ENCODE results near the gene TMBIM1. TPM values are rescaled to one million over a fixed set of nuclear protein-coding genes. Genes with fewer than 3 reads are reported as not detected.

TMBIM1 gene
- total and polyA plus RNA-seq, 3 donors from 2014 or later: 59.9 to 81.0 (median 77.6) TPM

Small RNA genes lying within 50 kb of the gene (microRNA-seq; reads per million reads assigned to microRNA genes)
- 3.5 to 5.5 reads per million in 2 donors for gene MIR6513 (ENCODE audit: borderline number of aligned reads in 2 of 2, borderline replicate concordance in 1 of 2)
- 2.1 to 4.1 reads per million in 2 donors for gene MIR6810 (ENCODE audit: borderline number of aligned reads in 2 of 2, borderline replicate concordance in 1 of 2)

Small RNA genes lying within 50 kb of the gene (small RNA-seq; reads per million reads assigned to genes)
- gene MIR6810: 0 to 0.18 reads per million in 2 donors

Other genes starting within 250 kb of the TMBIM1 start
- gene RUFY4, start 223.2 kb downstream of the TMBIM1 start, total RNA-seq: under 1 TPM; 0.37 to 0.39 TPM
- gene RUFY4, start 223.2 kb downstream of the TMBIM1 start, polyA plus RNA-seq (ENCODE audit: insufficient read depth, low read depth, low replicate concordance): 0.17 TPM
- under 1 TPM in 1 of 2 donors, not detected in 1; 0.12 TPM for gene CXCR2, start 166.5 kb downstream of the TMBIM1 start, total RNA-seq
- gene CXCR2, start 166.5 kb downstream of the TMBIM1 start, polyA plus RNA-seq (ENCODE audit: insufficient read depth, low read depth, low replicate concordance): 0.45 TPM
- gene CXCR1, start 125.5 kb downstream of the TMBIM1 start, total RNA-seq: under 1 TPM in 1 of 2 donors, not detected in 1; 0.16 TPM
- gene CXCR1, start 125.5 kb downstream of the TMBIM1 start, polyA plus RNA-seq (ENCODE audit: insufficient read depth, low read depth, low replicate concordance): 0.61 TPM
- gene ARPC2, start 75.3 kb downstream of the TMBIM1 start, total RNA-seq: 100 to 1,000 TPM; 255 to 271 TPM
- gene ARPC2, start 75.3 kb downstream of the TMBIM1 start, polyA plus RNA-seq (ENCODE audit: insufficient read depth, low read depth, low replicate concordance): 338 TPM
- gene GPBAR1, start 31.5 kb downstream of the TMBIM1 start, total RNA-seq: 1 to 10 TPM; 1.5 to 1.8 TPM
- 3.4 TPM for gene GPBAR1, start 31.5 kb downstream of the TMBIM1 start, polyA plus RNA-seq (ENCODE audit: insufficient read depth, low read depth, low replicate concordance)
- gene AAMP, start 22.4 kb downstream of the TMBIM1 start, total RNA-seq: 100 to 1,000 TPM; 154 to 177 TPM
- gene AAMP, start 22.4 kb downstream of the TMBIM1 start, polyA plus RNA-seq (ENCODE audit: insufficient read depth, low read depth, low replicate concordance): 112 TPM
- gene PNKD, start 22.0 kb downstream of the TMBIM1 start, total RNA-seq: 10 to 100 TPM; 79.3 to 84.2 TPM
- 90.7 TPM for gene PNKD, start 22.0 kb downstream of the TMBIM1 start, polyA plus RNA-seq (ENCODE audit: insufficient read depth, low read depth, low replicate concordance)
- 1 to 10 TPM; 2.0 to 5.7 TPM for gene CATIP, start 64.4 kb upstream of the TMBIM1 start, total RNA-seq
- 19.6 TPM for gene CATIP, start 64.4 kb upstream of the TMBIM1 start, polyA plus RNA-seq (ENCODE audit: insufficient read depth, low read depth, low replicate concordance)
- 10 to 100 TPM; 12.7 to 32.3 TPM for gene SLC11A1, start 89.8 kb upstream of the TMBIM1 start, total RNA-seq
- 2.8 TPM for gene SLC11A1, start 89.8 kb upstream of the TMBIM1 start, polyA plus RNA-seq (ENCODE audit: insufficient read depth, low read depth, low replicate concordance)
- 10 to 100 TPM; 60.7 to 87.3 TPM for gene CTDSP1, start 107.4 kb upstream of the TMBIM1 start, total RNA-seq
- 65.2 TPM for gene CTDSP1, start 107.4 kb upstream of the TMBIM1 start, polyA plus RNA-seq (ENCODE audit: insufficient read depth, low read depth, low replicate concordance)
- gene VIL1, start 126.6 kb upstream of the TMBIM1 start, total RNA-seq: under 1 TPM; 0.50 to 0.71 TPM
- 1.6 TPM for gene VIL1, start 126.6 kb upstream of the TMBIM1 start, polyA plus RNA-seq (ENCODE audit: insufficient read depth, low read depth, low replicate concordance)